Pancreas (tissue), 10 donors: Measurements from ENCODE around the gene GPC1. TPM values are rescaled to one million over a fixed set of nuclear protein-coding genes. Genes with fewer than 3 reads are reported as not detected.

Experiments
- ATAC-seq, 4 donors: fragments of 200-7000 bp; cut with Tn5 transposase; one replicate each; pipeline versions ENCODE4 v1.8.0 to v1.9.1; 2020; ENCODE audit warnings: mild to moderate bottlenecking in 4 of 4, moderate library complexity in 4 of 4
- DNase-seq, 6 donors: peaks; one replicate each; pipeline ENCODE4 v3.0.0-alpha.2; 2020
- FAIRE-seq: peaks from 2 replicates; lab custom pipeline; 2012; peaks lifted over from hg19 to GRCh38; lab: Jason Lieb, UNC
- H3K27ac ChIP-seq, 4 donors: fragments of 200-600 bp; sonication (generic); 1 replicate in 3 of 4; 2 replicates in 1 of 4; pipeline versions ENCODE4 v1.5.0 to v1.8.0; 2020
- H3K27me3 ChIP-seq, 4 donors: fragments of 200-600 bp; one replicate each; pipeline ENCODE4 v1.8.0; 2021
- H3K36me3 ChIP-seq, 3 donors: fragments of 200-600 bp; sonication (generic) in 1 of 3; one replicate each; pipeline versions ENCODE4 v1.5.0 to v1.8.0; 2020 to 2021
- H3K4me1 ChIP-seq, 3 donors: fragments of 200-600 bp; one replicate each; pipeline ENCODE4 v1.8.0; 2021
- H3K4me3 ChIP-seq, 4 donors: fragments of 200-600 bp; sonication (generic) in 2 of 4; one replicate each; pipeline versions ENCODE4 v1.5.0 to v1.8.0; 2020 to 2021
- H3K9me3 ChIP-seq, 4 donors: fragments of 200-600 bp; one replicate each; pipeline ENCODE4 v1.8.0; 2021
- CTCF ChIP-seq, 4 donors: fragments of 200-600 bp; sonication (generic) in 3 of 4; IDR thresholded peaks; one replicate each; pipeline versions ENCODE4 v1.5.0 to v1.8.0; 2021; ENCODE audit warnings: antibody characterized with exemption in 4 of 4
- WGBS, 2 donors: extraction: QIAGEN DNeasy Blood & Tissue Kit; methylation state at CpG; one replicate each; pipeline ENCODE4 v1.1.7; 2013; 5-methylcytosine and 5-hydroxymethylcytosine counted together
- intact Hi-C, 3 donors: fragments of 100-400 bp; cut with DNase I; formaldehyde crosslinking; loops; one replicate each; pipeline versions ENCODE4 v1.11.1 to v1.14.2; 2022
- polyA plus RNA-seq, 2 donors: library from polyadenylated mRNA; stranded (reverse); fragments of 200-250 nt; gene quantifications; one replicate each; pipeline ENCODE4 v1.2.3, GENCODE V29; 2013
- total RNA-seq, 6 donors: library from RNA; stranded (reverse); fragmentation: NEBNext Ultra II Directional in 4 of 6; extraction: Animal tissue kit (Norgen Biotek cat#: 25700) in 4 of 6; gene quantifications; one replicate each; pipeline versions ENCODE4 v1.2.1 to v1.2.4, GENCODE V29; 2021 to 2023
- donor health status: healthy with polysubstance abuse.
- donor health status: DM: no; HTN: no; CAD: no; lungs with moderate emphysema.
- donor health status: DM: no; HTN: no; CAD: no.
- donor health status: control.
- donor health status: control.
- donor health status: Bipolar disorder and iron deficiency.
- donor health status: DM: yes; HTN: yes; CAD: no.
- donor health status: DM: no; HTN: no; CAD: no.
- donor health status: DM: no; HTN: no; CAD: no.
- donor health status: DM: yes; HTN: yes; CAD: no.

GPC1 gene
- total and polyA plus RNA-seq, 8 donors, result 11.7 to 37.6 (median 18.0) TPM

DNA sequence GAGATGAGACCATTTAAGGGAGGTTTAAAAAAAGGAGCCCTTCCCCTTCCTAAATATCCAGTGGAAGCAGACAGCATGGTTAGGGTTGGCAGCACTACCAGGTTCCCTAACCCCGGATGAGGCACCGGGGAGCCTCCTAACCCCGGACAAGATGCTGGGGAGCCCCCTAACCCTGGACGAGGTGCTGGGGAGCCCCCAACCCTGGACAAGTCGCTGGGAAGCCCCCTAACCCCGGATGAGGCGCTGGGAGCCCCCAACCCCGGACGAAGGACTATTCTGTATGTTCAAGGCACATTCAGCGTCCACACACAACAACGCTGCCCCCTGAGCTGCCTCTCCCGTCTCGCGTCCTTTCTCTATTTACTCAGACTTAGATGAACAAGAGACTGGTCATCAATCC, 70.4 kb downstream of the GPC1 start:
- H3K4me3 ChIP-seq, result no peak overlapping the region
- DNase-seq (peak in 2 of 6 donors; percentile 3 to 37), ATAC-seq (no peak), FAIRE-seq (no peak)
- H3K27me3 ChIP-seq, result no peaks in the 10 kb centered on the region
- no peaks in the 10 kb centered on the region for H3K4me1 ChIP-seq
- H3K36me3 ChIP-seq, result no peaks in the 10 kb centered on the region
- 79 to 84% methylated on average over 14 of the region's 14 CpGs for WGBS, 2 donors
- H3K9me3 ChIP-seq, result no peaks in the 10 kb centered on the region
- no peak overlapping the region for H3K27ac ChIP-seq
- no peak for TF ChIP-seq CTCF (IDR thresholded peaks at IDR 0.05)
- intact Hi-C loops, result no loop called here

GRCh38 chr2:240506406-240507059, 71.1 kb downstream of the GPC1 start:
- DNase-seq, result peak in 1 of 6 donors; percentile 3
- H3K27ac ChIP-seq, result no peak overlapping the region
- no peaks in the 10 kb centered on the region for H3K36me3 ChIP-seq
- no peaks in the 10 kb centered on the region for H3K4me1 ChIP-seq
- H3K4me3 ChIP-seq, result no peak overlapping the region
- intact Hi-C loops, result no loop called here
- TF ChIP-seq CTCF (IDR thresholded peaks at IDR 0.05), result no peak
- no peak for FAIRE-seq
- no peaks in the 10 kb centered on the region for H3K9me3 ChIP-seq
- no peak for ATAC-seq
- H3K27me3 ChIP-seq, result no peaks in the 10 kb centered on the region
- WGBS, 2 donors, result 90 to 92% methylated on average over 17 of the region's 17 CpGs

GRCh38 chr2:240507060-240507777, 71.8 kb downstream of the GPC1 start:
- Histone ChIP-seq H3K4me1 (no peaks in the 10 kb centered on the region), H3K9me3 (no peaks in the 10 kb centered on the region), H3K36me3 (no peaks in the 10 kb centered on the region), H3K27me3 (no peaks in the 10 kb centered on the region), H3K4me3 (no peak overlapping the region), H3K27ac (no peak overlapping the region)
- intact Hi-C loops, result no loop called here
- ATAC-seq, result no peak
- 91 to 93% methylated on average over 6 of the region's 6 CpGs for WGBS, 2 donors
- no peak for FAIRE-seq
- peak in 1 of 6 donors; percentile 6 for DNase-seq
- TF ChIP-seq CTCF (IDR thresholded peaks at IDR 0.05), result no peak

DNA sequence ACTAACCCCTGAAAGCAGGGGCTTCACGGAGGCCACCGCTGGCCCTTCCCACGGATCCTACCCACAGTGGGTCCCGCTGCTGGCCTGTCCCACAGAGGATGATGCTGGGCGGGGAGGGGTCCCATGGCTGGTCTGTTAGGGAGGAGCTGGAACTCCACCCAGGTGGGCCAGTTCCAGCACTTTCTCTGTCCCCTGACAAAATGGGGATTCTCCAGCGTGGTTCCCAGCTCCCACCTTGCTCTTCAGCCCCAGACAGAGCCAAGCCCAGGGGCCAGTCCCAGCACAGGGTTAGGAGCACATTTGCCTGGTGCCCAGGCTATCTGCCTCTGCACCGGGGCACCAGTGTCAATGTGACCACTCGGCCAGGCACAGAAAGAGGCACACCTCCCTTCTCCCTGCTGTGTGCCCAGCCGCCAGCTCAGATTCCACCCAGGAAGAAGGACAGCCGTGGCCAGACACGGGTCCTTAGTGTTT, 72.4 kb downstream of the GPC1 start:
- no peaks in the 10 kb centered on the region for H3K9me3 ChIP-seq
- no peaks in the 10 kb centered on the region for H3K36me3 ChIP-seq
- WGBS, 2 donors, result 89 to 90% methylated on average over 11 of the region's 11 CpGs
- no peaks in the 10 kb centered on the region for H3K4me1 ChIP-seq
- no peaks in the 10 kb centered on the region for H3K27me3 ChIP-seq
- FAIRE-seq (no peak), ATAC-seq (no peak), DNase-seq (peak in 1 of 6 donors; percentile 7)
- intact Hi-C loops, result no loop called here
- H3K4me3 ChIP-seq, result no peak overlapping the region
- no peak overlapping the region for H3K27ac ChIP-seq
- no peak for TF ChIP-seq CTCF (IDR thresholded peaks at IDR 0.05)
